ENCODE data around the gene RNF222. TPM values are rescaled to one million over a fixed set of nuclear protein-coding genes. Genes with fewer than 3 reads are reported as not detected.

RNF222 gene
- total and polyA plus RNA-seq, 9 donors: 0.06 to 0.16 (median 0.08) TPM; not detected in 4

- no peak for DNase-seq
- Histone ChIP-seq H3K27me3 (ENCODE audit: control insufficient read depth, insufficient read depth, low read length) (no peaks in the 10 kb centered on the region), H3K9me3 (replicated peaks; ENCODE audit: control insufficient read depth, low read depth, low read length) (no peaks in the 10 kb centered on the region), H3K36me3 (ENCODE audit: control insufficient read depth, insufficient read depth, low read length) (peaks cover 37% of the 10 kb centered on the region), H3K4me3 (ENCODE audit: low read length) (no peak overlapping the region), H3K4me1 (ENCODE audit: control insufficient read depth, insufficient read depth, low read length) (peaks cover 10% of the 10 kb centered on the region), H3K27ac (ENCODE audit: low read length) (no peak overlapping the region)
- WGBS (ENCODE audit: insufficient coverage): 100% methylated on average over 5 of the region's 8 CpGs
Observed at GRCh38 chr17:8369944-8370343, 27.7 kb downstream of the RNF222 start.

- Histone ChIP-seq H3K27ac (ENCODE audit: low read length) (no peak overlapping the region), H3K9me3 (replicated peaks; ENCODE audit: control insufficient read depth, low read depth, low read length) (no peaks in the 10 kb centered on the region), H3K4me1 (ENCODE audit: control insufficient read depth, insufficient read depth, low read length) (peaks cover 10% of the 10 kb centered on the region), H3K27me3 (ENCODE audit: control insufficient read depth, insufficient read depth, low read length) (no peaks in the 10 kb centered on the region), H3K4me3 (ENCODE audit: low read length) (no peak overlapping the region), H3K36me3 (ENCODE audit: control insufficient read depth, insufficient read depth, low read length) (peaks cover 41% of the 10 kb centered on the region)
- DNase-seq: no peak
- 90% methylated on average over 2 of the region's 3 CpGs for WGBS (ENCODE audit: insufficient coverage)
Observed at GRCh38 chr17:8368193-8368592, 29.4 kb downstream of the RNF222 start.

GRCh38 chr17:8366231-8366630, 31.4 kb downstream of the RNF222 start:
- DNase-seq: peak; percentile 47

GRCh38 chr17:8365143-8365542, 32.5 kb downstream of the RNF222 start:
- no CpG with 5 or more reads among the region's 1 CpG for WGBS (ENCODE audit: insufficient coverage)
- H3K4me1 ChIP-seq (ENCODE audit: control insufficient read depth, insufficient read depth, low read length): peaks cover 9% of the 10 kb centered on the region
- no peak overlapping the region for H3K27ac ChIP-seq (ENCODE audit: low read length)

More at GRCh38 chr17:8366231-8366630, 31.4 kb downstream of the RNF222 start:
- peaks cover 31% of the 10 kb centered on the region for H3K36me3 ChIP-seq (ENCODE audit: control insufficient read depth, insufficient read depth, low read length)
- WGBS (ENCODE audit: insufficient coverage): no CpG with 5 or more reads among the region's 2 CpGs
- no peak overlapping the region for H3K4me3 ChIP-seq (ENCODE audit: low read length)
- H3K4me1 ChIP-seq (ENCODE audit: control insufficient read depth, insufficient read depth, low read length): peaks cover 7% of the 10 kb centered on the region
- H3K27ac ChIP-seq (ENCODE audit: low read length): peak overlapping the region; percentile 59
- no peaks in the 10 kb centered on the region for H3K27me3 ChIP-seq (ENCODE audit: control insufficient read depth, insufficient read depth, low read length)
- H3K9me3 ChIP-seq (replicated peaks; ENCODE audit: control insufficient read depth, low read depth, low read length): no peaks in the 10 kb centered on the region

GRCh38 chr17:8362651-8363332, 34.8 kb downstream of the RNF222 start:
- WGBS (ENCODE audit: insufficient coverage): 83% methylated on average over 1 of the region's 4 CpGs

More at GRCh38 chr17:8365143-8365542, 32.5 kb downstream of the RNF222 start:
- no peaks in the 10 kb centered on the region for H3K9me3 ChIP-seq (replicated peaks; ENCODE audit: control insufficient read depth, low read depth, low read length)
- no peak overlapping the region for H3K4me3 ChIP-seq (ENCODE audit: low read length)
- no peak for DNase-seq
- peaks cover 27% of the 10 kb centered on the region for H3K36me3 ChIP-seq (ENCODE audit: control insufficient read depth, insufficient read depth, low read length)
- H3K27me3 ChIP-seq (ENCODE audit: control insufficient read depth, insufficient read depth, low read length): no peaks in the 10 kb centered on the region

GRCh38 chr17:8360751-8361150, 36.9 kb downstream of the RNF222 start:
- H3K27me3 ChIP-seq (ENCODE audit: control insufficient read depth, insufficient read depth, low read length): no peaks in the 10 kb centered on the region
- WGBS (ENCODE audit: insufficient coverage): 20% methylated on average over 1 of the region's 3 CpGs

More at GRCh38 chr17:8362651-8363332, 34.8 kb downstream of the RNF222 start:
- no peak overlapping the region for H3K4me3 ChIP-seq (ENCODE audit: low read length)
- peak overlapping the region; percentile 13 for H3K27ac ChIP-seq (ENCODE audit: low read length)
- no peaks in the 10 kb centered on the region for H3K27me3 ChIP-seq (ENCODE audit: control insufficient read depth, insufficient read depth, low read length)
- peaks cover 16% of the 10 kb centered on the region for H3K4me1 ChIP-seq (ENCODE audit: control insufficient read depth, insufficient read depth, low read length)
- no peak for DNase-seq
- no peaks in the 10 kb centered on the region for H3K9me3 ChIP-seq (replicated peaks; ENCODE audit: control insufficient read depth, low read depth, low read length)
- peaks cover 7% of the 10 kb centered on the region for H3K36me3 ChIP-seq (ENCODE audit: control insufficient read depth, insufficient read depth, low read length)

GRCh38 chr17:8360260-8360659, 37.4 kb downstream of the RNF222 start:
- Histone ChIP-seq H3K9me3 (replicated peaks; ENCODE audit: control insufficient read depth, low read depth, low read length) (no peaks in the 10 kb centered on the region), H3K4me1 (ENCODE audit: control insufficient read depth, insufficient read depth, low read length) (peaks cover 13% of the 10 kb centered on the region), H3K36me3 (ENCODE audit: control insufficient read depth, insufficient read depth, low read length) (peaks cover 4% of the 10 kb centered on the region), H3K27ac (ENCODE audit: low read length) (peak overlapping the region; percentile 70), H3K4me3 (ENCODE audit: low read length) (no peak overlapping the region), H3K27me3 (ENCODE audit: control insufficient read depth, insufficient read depth, low read length) (no peaks in the 10 kb centered on the region)
- WGBS (ENCODE audit: insufficient coverage): no CpG with 5 or more reads among the region's 3 CpGs
- peak; percentile 45 for DNase-seq

More at GRCh38 chr17:8360751-8361150, 36.9 kb downstream of the RNF222 start:
- no peaks in the 10 kb centered on the region for H3K9me3 ChIP-seq (replicated peaks; ENCODE audit: control insufficient read depth, low read depth, low read length)
- H3K4me3 ChIP-seq (ENCODE audit: low read length): no peak overlapping the region
- H3K4me1 ChIP-seq (ENCODE audit: control insufficient read depth, insufficient read depth, low read length): peaks cover 13% of the 10 kb centered on the region
- peaks cover 4% of the 10 kb centered on the region for H3K36me3 ChIP-seq (ENCODE audit: control insufficient read depth, insufficient read depth, low read length)
- peak overlapping the region; percentile 70 for H3K27ac ChIP-seq (ENCODE audit: low read length)
- no peak for DNase-seq

- H3K36me3 ChIP-seq (ENCODE audit: control insufficient read depth, insufficient read depth, low read length): peaks cover 4% of the 10 kb centered on the region
- no peaks in the 10 kb centered on the region for H3K27me3 ChIP-seq (ENCODE audit: control insufficient read depth, insufficient read depth, low read length)
- H3K4me1 ChIP-seq (ENCODE audit: control insufficient read depth, insufficient read depth, low read length): peaks cover 13% of the 10 kb centered on the region
- H3K27ac ChIP-seq (ENCODE audit: low read length): peak overlapping the region; percentile 85
- no peaks in the 10 kb centered on the region for H3K9me3 ChIP-seq (replicated peaks; ENCODE audit: control insufficient read depth, low read depth, low read length)
- DNase-seq: peak; percentile 92
- 71% methylated on average over 1 of the region's 5 CpGs for WGBS (ENCODE audit: insufficient coverage)
- H3K4me3 ChIP-seq (ENCODE audit: low read length): no peak overlapping the region
Observed at GRCh38 chr17:8359769-8360168, 37.9 kb downstream of the RNF222 start.

GRCh38 chr17:8357910-8358309, 39.7 kb downstream of the RNF222 start:
- Histone ChIP-seq H3K27ac (ENCODE audit: low read length) (no peak overlapping the region), H3K36me3 (ENCODE audit: control insufficient read depth, insufficient read depth, low read length) (no peaks in the 10 kb centered on the region), H3K9me3 (replicated peaks; ENCODE audit: control insufficient read depth, low read depth, low read length) (no peaks in the 10 kb centered on the region), H3K4me3 (ENCODE audit: low read length) (no peak overlapping the region), H3K27me3 (ENCODE audit: control insufficient read depth, insufficient read depth, low read length) (no peaks in the 10 kb centered on the region), H3K4me1 (ENCODE audit: control insufficient read depth, insufficient read depth, low read length) (peaks cover 13% of the 10 kb centered on the region)
- WGBS (ENCODE audit: insufficient coverage): 76% methylated on average over 2 of the region's 3 CpGs
- no peak for DNase-seq

GRCh38 chr17:8354236-8354635, 43.4 kb downstream of the RNF222 start:
- Histone ChIP-seq H3K4me3 (ENCODE audit: low read length) (no peak overlapping the region), H3K27me3 (ENCODE audit: control insufficient read depth, insufficient read depth, low read length) (no peaks in the 10 kb centered on the region), H3K4me1 (ENCODE audit: control insufficient read depth, insufficient read depth, low read length) (peaks cover under 1% of the 10 kb centered on the region), H3K9me3 (replicated peaks; ENCODE audit: control insufficient read depth, low read depth, low read length) (no peaks in the 10 kb centered on the region), H3K27ac (ENCODE audit: low read length) (peak overlapping the region; percentile 11), H3K36me3 (ENCODE audit: control insufficient read depth, insufficient read depth, low read length) (no peaks in the 10 kb centered on the region)
- WGBS (ENCODE audit: insufficient coverage): 70% methylated on average over 5 of the region's 8 CpGs
- no peak for DNase-seq
